GM10248 (cell line): ENCODE data around the gene C3orf18.

Experiments used
- CTCF ChIA-PET: fragments of 300-600 bp; sonication (Branson Sonifier 250); formaldehyde crosslinking; extraction: SDS; loops from one replicate; lab custom pipeline; 2021; ENCODE audit warnings: antibody characterized with exemption; lab: Yijun Ruan, JAX
- POLR2A ChIA-PET: fragments of 350-650 bp; sonication (Branson Sonifier 250); formaldehyde crosslinking; extraction: SDS; loops from one replicate; lab custom pipeline; 2020; ENCODE audit warnings: antibody characterized with exemption; lab: Yijun Ruan, JAX
- DNase-seq: peaks from one replicate; pipeline ENCODE4 v3.0.0; 2012; ENCODE audit errors: extremely low spot score
- TF ChIP-seq, protein P1 (sequence below): IDR thresholded peaks from 2 replicates; pipeline ENCODE4 v1.5.1; 2012; ENCODE audit warnings: mild to moderate bottlenecking, low read depth; ENCODE audit errors: extremely low read depth, missing control alignments, control extremely low read depth

Gene C3orf18

DNA sequence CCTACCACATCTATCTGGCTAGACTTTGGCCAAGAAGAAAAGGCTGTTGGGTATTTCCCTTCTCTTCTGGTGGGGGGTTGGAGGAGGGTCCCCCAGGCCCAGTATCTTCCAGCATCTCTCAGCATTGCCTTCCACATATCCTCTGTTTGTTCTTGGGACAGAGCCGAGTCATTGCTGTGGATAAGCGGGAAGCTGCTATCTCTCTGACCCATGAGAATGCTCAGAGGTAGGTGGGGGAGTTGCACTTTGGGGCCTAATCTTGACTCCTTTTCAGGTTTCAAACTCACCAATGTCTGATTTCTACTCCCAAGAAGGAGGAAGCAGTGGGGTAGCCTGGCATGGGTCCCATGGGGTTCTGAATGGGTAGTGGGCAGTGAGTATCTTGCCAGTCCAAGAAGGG lies 9.8 kb upstream of the C3orf18 start:
- POLR2A ChIA-PET = no interaction called here
- CTCF ChIA-PET = interaction anchor here (5.6 to 16.2 kb wide), 2 partner anchors 10 to 38 kb away, joined by 34 to 419 read pairs; partner anchors contain the start of genes CISH and MAPKAPK3
- TF ChIP-seq, protein P1, sequence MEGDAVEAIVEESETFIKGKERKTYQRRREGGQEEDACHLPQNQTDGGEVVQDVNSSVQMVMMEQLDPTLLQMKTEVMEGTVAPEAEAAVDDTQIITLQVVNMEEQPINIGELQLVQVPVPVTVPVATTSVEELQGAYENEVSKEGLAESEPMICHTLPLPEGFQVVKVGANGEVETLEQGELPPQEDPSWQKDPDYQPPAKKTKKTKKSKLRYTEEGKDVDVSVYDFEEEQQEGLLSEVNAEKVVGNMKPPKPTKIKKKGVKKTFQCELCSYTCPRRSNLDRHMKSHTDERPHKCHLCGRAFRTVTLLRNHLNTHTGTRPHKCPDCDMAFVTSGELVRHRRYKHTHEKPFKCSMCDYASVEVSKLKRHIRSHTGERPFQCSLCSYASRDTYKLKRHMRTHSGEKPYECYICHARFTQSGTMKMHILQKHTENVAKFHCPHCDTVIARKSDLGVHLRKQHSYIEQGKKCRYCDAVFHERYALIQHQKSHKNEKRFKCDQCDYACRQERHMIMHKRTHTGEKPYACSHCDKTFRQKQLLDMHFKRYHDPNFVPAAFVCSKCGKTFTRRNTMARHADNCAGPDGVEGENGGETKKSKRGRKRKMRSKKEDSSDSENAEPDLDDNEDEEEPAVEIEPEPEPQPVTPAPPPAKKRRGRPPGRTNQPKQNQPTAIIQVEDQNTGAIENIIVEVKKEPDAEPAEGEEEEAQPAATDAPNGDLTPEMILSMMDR = no peak
- no peak for DNase-seq

DNA sequence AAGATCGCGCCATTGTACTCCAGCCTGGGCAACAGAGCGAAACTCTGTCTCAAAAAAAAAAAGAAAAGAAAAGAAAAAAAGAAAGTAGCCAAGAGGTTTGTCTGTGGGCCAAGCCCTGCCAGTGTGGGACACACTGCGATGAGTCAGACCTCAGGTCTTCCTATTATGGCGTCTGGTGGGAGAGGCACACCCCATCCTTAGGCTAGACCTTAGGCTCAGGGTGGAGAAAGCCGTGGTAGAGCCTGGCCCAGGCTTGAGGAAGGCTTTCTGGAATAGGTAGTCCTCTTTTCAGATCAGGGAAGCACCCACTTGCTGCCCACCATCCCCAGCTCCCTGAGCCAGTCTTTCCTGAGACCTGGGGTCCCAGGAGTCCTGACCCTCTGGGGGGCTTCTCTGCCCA lies 7.8 kb upstream of the C3orf18 start:
- ChIA-PET POLR2A (no interaction called here), CTCF (interaction anchor here (5.6 to 16.2 kb wide), 2 partner anchors 12 to 40 kb away, joined by 34 to 419 read pairs; partner anchors contain the start of genes CISH and MAPKAPK3)
- TF ChIP-seq, protein P1 = no peak
- no peak for DNase-seq

DNA sequence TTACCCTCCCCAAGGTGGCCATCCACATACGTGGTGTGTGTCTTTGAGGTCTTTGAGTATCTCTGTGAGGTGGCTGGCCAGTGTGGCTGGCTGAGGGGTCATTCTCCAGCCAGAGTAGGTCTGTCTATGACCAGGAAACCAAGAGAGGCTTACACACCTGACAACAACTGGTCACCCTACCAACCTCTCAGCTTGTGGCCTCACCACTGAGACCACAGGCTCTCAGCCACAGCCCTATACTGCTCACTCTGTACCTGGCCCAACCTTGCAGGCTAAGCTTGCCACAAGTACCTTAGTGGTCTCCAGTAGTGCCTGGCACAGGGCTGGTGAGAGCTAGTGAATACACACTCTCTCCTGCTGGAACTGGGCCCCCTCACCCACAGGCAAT lies 6.9 kb upstream of the C3orf18 start:
- POLR2A ChIA-PET = no interaction called here

DNA sequence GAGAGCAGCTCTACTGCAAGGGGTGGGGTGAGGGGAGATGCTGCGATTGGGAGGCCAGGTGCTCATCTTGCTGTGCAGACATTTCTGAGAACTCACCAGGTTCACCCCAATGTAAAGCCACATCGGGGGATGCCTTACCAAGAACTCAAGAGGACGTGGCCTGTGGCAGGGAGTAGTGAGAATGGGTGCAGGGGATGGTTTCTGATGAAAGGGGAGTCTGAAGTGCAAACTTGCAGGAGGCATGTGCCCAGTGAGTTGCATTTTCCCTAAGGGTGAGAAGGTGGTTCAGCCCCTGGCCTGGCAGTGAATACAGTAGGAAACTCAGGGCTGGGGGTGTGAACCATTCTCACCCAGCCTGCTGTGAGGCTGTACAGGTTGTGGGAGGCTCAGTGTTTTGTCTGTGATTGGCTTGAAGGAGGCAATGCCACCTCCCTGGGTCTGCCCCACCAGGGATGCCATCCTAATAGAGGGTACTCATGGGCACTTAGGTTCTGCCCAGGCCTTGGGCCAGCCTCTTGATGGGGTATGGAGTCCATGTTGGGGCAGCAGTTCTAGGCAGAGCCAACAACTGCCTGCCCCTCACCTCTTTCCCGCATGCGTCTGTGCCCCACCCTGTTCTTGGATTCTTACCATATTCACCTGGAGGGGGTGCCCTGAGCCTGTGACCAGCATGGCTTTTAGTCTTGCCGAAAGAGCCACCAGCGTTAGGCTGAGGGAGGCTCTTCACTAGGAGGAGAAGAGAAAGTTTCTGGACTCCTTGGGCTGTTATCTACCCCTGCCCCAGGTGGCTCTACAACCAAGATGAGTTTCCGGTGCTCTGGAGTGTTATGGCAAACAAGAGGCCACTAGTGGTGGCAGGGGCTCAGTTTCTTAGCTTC lies 6.3 kb upstream of the C3orf18 start:
- DNase-seq = no peak
- POLR2A ChIA-PET = no interaction called here
- TF ChIP-seq, protein P1 = no peak
- CTCF ChIA-PET = interaction anchor here (1.2 to 16.2 kb wide), 7 partner anchors 9 to 224 kb away, joined by 3 to 419 read pairs (median 19); partner anchors contain the start of genes CISH and MAPKAPK3

More for the DNA sequence above, 6.9 kb upstream of the C3orf18 start:
- TF ChIP-seq, protein P1 = no peak
- CTCF ChIA-PET = interaction anchor here (5.6 to 16.2 kb wide), 2 partner anchors 13 to 41 kb away, joined by 34 to 419 read pairs; partner anchors contain the start of genes CISH and MAPKAPK3
- no peak for DNase-seq

DNA sequence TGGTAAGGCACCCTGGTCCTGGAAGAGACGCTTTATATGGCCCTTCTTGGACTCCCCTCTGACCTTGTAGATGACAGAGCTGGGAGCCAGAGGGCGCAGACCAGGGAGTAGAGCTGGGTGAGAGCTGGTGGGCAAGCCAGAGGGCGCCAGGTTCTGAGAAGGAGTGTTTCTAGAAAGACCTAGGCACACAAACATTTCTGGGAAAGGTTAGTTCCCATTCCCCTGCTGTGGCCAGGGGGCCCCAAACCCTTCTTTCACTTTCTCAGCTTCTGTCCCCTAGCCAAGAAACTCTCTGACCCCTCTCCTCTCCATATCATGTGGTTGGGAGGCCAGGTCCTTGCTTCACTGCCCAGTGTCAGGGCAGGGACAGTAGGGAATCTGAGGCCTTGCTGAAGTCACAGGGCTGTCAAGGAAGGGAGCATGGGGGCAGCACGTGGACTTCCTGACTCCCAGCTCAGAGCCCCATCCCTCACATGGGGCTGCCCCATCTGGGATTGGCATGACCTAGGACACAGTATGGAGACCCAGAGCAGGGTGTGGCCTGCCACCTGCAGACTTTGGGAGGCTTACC lies 5.3 kb upstream of the C3orf18 start:
- TF ChIP-seq, protein P1 = no peak
- ChIA-PET POLR2A (no interaction called here), CTCF (interaction anchor here (0.8 to 16.2 kb wide), 11 partner anchors 10 to 223 kb away, joined by 3 to 419 read pairs (median 13); partner anchors contain the start of genes CISH and MAPKAPK3)
- DNase-seq = no peak

DNA sequence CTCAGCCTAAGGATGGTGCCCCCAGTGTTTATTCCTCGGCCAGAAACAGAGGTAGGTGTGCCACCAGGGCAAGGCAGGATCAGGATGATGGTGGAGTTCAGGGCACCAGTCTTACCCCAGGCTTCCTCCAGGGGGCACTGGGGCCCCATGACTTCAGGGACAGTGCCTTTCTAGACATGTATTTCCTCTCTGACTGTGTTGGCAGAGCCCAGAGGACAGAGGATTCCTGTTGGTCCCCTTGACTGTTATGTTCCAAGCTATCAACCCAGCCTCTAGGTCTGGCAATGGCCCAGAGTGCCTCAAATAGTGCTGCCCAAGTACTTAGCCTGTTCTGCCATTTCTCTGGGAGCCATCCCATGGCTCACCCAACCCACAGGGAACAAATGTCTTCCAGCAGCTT lies 4.6 kb upstream of the C3orf18 start:
- peak; percentile 81 for DNase-seq
- ChIA-PET POLR2A (no interaction called here), CTCF (interaction anchor here (0.7 to 16.2 kb wide), 13 partner anchors 10 to 223 kb away, joined by 3 to 419 read pairs (median 7); partner anchors contain the start of genes CISH and MAPKAPK3)
- TF ChIP-seq, protein P1 = peak; percentile 79
